ENCODE data around the gene MAGI1.

MAGI1 gene

GRCh38 chr3:65830948-65831732 lies 207.6 kb downstream of the MAGI1 start:
- DNase-seq, result no peak

DNA sequence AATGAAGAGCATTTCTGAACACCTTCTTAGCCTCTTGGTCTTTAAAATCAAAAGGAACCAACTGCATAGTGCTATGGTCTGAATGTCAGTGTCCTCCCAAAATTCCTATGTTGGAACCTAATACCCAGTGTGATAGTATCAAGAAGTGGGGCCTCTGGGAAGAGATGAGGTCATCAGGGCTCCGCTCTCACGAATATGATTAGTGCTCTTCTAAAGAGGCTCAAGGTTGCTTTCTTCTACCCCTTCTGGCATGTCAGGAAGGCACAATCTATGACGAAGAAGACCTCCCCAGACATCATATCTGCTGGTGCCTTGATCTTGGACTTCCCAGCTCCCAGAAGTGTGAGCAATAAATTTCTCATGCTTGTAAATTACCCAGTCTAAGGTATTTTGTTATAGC lies 209.5 kb downstream of the MAGI1 start:
- DNase-seq, result no peak

GRCh38 chr3:65828706-65829105 lies 210.0 kb downstream of the MAGI1 start:
- DNase-seq, result no peak

- DNase-seq, result no peak
Measured at GRCh38 chr3:65827076-65827475, 211.6 kb downstream of the MAGI1 start.

DNA sequence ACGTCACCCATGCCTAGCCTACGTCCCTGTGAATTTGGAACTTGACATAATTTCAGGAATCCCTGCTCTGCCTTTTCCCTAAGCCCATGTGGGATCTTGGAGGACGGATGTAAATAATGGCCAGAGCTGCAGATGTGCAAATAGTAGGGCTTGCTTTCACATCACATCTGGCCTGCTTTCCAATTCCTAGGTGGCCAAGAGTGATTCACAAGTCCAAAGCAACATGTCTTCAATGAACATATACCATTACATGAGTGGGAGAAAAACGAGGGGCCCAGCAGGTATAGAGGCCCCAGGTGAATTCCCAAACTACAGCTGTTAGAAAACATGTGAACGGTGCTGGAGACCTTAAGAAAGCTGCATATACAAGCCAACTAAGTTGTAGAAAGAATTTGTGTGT lies 214.6 kb downstream of the MAGI1 start:
- DNase-seq, result no peak

DNA sequence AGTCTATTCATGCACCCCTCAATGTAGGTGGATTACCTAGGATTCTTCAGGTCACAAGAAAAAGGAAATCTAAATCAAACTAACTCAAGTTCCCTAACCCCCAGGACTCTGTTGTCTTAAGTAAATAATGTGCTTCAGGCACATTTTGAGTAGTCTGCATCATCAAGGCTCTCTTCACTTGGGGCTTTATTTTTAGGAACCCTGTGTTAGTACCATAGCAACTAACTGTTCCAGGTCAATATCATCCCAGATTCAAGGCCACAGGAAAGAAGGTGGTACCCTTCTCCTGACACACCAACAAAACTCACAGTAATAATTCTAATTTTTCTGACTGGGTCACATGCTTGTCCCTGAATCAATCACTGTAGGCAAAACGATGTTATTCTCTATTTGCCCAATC lies 218.1 kb downstream of the MAGI1 start:
- no peak for DNase-seq

GRCh38 chr3:65819896-65820295 lies 218.8 kb downstream of the MAGI1 start:
- DNase-seq, result no peak

- DNase-seq, result no peak
Measured at GRCh38 chr3:65817553-65818126, 221.1 kb downstream of the MAGI1 start.

GRCh38 chr3:65816208-65816607 lies 222.5 kb downstream of the MAGI1 start:
- DNase-seq, result no peak

GRCh38 chr3:65814845-65815578 lies 223.7 kb downstream of the MAGI1 start:
- DNase-seq, result no peak

DNA sequence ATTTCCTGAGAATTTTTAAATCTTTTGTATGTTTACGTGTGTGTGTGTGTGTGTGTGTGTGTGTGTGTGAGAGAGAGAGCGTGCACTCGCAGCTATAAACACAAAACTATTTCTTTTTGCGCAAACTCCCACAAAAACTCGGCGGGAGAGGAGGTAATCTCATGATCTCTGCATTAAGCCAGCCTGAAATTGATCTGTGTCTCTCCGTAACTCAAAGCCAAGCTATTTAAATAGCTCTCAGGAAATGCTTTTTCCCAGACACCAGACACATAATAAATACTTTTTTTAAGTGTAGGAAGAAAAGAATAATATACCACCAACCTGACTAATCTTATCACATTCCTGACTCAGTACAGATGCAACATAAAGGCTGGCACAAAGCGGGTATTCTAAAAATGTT lies 226.8 kb downstream of the MAGI1 start:
- DNase-seq, result no peak

DNA sequence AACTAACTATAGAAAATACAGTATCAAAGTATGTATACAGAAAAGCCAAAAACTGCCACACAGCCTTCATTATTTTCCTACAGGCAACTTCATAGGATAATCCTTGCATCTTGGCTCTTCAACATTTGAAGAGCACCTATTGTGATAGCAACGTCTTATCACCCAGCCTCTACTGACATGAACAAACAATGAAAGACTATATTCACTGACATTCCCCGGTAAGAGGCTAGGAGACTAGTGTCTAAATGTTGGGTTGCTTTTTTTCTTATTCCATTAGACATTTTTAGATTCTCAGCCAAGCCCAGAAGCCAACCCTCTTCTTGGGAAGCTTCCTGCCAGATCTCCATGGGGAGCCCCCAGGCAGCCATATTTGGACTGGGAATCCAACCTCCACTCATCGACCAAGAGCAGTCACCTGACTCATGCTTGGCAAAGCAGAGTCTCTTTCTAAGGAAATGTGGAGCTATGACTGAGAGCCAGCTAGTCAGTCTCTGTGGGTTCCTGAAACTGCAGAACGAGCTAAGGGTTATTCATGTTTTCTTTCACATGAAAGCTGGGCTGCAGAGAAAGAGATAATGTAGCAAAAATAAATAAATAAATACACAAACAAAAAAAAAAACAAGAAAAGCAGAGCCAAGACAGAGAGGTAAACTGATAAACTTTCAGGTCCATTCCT lies 227.5 kb downstream of the MAGI1 start:
- DNase-seq, result no peak

DNA sequence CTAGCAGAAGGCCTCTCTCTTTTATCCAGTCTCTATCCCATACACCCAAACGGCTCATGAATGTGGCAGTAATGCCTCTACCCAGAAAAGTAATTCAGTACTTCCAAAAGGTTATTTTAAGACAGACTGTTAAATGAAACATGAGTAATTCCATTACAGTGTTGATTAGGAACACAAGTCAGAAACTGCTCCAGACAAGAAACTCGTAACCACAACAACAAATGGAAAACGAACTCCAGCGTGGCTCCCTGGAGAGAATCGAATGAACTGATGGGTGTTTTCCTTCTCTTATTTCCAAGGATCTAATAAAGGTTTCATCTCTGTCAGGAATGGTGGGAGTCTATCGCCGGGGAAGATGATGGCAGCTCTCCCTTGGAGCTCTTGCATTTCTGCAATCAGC lies 228.4 kb downstream of the MAGI1 start:
- DNase-seq, result no peak

DNA sequence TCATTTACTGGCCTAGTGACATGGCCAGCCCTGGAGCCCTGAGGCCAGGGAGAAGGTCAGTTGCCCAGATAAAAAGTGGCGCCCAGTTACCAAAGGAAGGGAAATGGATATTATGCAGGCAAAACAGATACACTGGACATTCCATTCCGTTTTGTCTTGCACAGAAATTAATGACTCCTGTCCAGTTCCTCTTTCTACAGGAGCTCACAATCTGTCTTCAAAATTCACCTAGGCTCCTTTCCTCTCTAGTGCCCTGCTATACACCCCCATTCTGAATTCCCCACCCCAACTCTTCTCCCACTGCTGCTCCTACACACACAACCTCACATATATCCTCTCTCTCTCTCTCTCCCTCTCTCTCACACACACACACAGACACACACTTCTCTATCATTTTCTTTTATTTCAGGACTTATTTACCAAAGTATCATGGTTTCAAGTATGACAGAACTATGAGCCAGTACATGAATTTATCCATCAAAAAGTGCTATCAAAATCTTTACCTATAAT lies 229.0 kb downstream of the MAGI1 start:
- DNase-seq, result no peak

GRCh38 chr3:65808824-65809223 lies 229.9 kb downstream of the MAGI1 start:
- DNase-seq, result no peak

DNA sequence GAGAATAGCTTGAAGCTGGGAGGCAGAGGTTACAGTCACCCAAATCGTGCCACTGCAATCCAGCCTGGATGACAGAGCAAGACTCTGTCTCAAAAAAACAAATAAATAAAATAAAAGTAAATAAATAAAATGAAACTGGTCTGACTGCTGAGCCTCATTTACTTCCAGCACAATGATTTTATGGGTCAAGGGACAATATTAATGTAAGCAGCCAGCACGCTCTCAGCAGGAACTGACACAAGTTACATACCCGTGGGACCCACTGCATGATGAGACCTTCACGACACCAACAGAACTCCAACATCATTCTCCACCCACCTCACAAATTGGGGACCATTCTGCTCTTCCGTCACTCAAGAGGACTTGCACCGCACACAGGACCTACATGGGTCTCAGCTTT lies 230.3 kb downstream of the MAGI1 start:
- DNase-seq, result no peak

- DNase-seq, result no peak
Measured at GRCh38 chr3:65807225-65807624, 231.5 kb downstream of the MAGI1 start.

DNA sequence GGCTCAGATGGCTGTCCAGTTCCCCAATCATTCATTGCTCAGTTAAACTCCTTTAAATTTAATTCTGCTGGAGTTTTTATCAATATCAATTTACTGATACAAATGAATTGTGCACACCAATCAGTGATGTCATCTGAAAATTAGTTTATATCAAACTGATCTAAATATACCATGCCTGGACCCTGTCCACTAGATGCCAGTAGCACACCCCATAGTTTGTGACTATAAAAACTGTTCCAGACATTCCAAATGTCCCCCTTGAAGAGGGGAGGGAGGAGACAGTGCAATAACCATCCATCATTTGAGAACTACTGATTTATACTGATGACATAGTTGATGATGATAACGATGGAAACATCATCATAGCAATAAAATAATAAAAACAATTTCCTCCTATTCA lies 232.1 kb downstream of the MAGI1 start:
- no peak for DNase-seq

DNA sequence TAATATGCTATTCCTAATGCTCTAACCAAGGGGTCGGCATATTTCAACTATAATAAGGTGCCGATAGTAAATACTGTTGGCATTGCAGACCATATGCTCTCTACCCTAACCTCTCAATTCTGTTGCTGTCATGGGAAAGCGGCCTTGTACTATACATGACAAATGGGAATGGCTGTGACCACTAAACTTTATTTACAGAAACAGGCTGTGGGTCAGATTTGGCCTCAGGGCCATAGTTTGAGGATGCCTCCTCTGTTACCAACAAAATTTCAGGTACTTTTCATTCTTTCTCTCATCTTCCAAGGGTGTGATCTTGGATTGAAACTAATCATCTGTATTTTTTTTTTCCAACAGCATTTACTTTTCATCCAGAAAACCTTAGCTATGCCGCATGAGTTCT lies 242.0 kb downstream of the MAGI1 start:
- DNase-seq, result no peak

- no peak for DNase-seq
Measured at GRCh38 chr3:65795166-65795565, 243.6 kb downstream of the MAGI1 start.

DNA sequence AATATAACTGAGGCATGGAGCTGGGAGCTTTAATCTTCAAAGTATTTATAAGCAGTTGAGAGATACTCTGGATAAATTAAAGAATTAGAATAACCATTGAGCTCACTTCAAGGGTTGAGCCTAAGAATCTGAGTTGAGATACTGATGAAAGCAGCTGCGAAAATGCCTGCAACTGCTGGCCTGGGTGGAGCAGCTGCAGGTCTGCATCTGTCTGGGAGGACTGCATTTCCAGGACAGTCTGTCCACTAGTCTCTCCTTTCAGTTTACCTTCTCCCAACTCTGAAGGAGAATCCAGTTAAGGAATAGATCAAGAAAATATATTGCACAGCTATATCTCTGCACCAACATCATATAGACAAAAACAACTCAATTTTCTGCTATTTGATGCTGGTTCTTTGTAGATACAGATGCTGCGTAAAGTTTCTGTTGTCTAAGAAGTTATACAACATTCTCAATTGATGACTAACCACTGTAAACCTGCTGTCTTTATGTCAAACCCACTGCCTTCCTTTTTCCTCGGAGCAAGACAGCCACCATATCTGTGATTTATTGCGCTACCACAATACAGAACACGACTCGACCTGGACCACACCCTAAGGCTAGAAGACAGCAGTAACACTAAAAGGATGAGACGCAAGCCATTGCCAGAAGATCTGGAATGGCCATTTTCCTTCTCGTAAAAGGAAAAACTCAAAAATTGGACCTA lies 245.1 kb downstream of the MAGI1 start:
- DNase-seq, result no peak

- DNase-seq, result no peak
Measured at GRCh38 chr3:65788461-65788860, 250.3 kb downstream of the MAGI1 start.

DNA sequence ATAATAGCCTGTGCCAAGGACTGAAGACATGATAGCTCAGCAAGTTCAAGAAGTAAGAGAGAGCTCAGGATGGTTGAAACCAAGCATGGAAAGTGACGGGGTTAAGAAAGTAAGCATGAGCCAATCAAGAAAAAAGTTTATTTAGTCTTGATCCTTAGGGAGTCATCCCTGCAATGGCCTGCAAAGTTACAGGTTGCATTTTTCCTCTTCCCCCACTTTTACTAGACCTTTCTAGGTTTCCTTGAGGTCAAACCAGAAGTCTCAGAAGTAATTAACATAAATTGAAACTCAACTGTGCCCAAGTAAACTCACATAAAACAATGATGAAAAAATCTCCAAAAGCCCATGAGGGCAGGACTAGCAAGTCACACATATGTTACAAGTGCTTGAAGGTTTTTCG lies 250.9 kb downstream of the MAGI1 start:
- DNase-seq, result no peak

Measured in effector CD4-positive, alpha-beta T cell (primary cell).